ENCODE data around the gene RNF144A. TPM values are rescaled to one million over a fixed set of nuclear protein-coding genes. Genes with fewer than 3 reads are reported as not detected.

RNF144A gene
- total and polyA plus RNA-seq, 2 of the 13 experiments (the other 11 are each of a cell fraction or from before 2014, with no cell fraction given) = 13.9 to 16.5 TPM

DNA sequence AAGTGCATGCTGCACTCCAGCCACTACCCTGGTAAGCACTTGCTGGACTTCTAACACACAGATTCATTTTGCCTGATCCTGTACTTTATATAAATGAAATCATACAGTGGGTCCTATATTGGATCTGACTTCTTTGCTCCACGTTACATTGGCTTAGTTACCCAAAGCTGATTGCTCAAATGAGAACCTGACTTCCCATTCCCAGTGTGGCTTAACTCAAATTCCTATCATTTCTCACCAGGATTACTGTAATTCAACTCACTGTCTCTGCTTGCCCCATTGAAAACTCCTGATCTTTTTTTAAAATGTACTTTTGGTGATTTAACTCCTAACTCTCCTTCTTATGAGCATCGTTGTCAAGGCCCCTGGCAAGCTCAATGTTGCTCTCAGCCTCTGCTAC is 38.2 kb upstream of the RNF144A start (continued):
- no peak for TF ChIP-seq SNAPC4 (CRISPR knock-in tag; IDR thresholded peaks at IDR 0.05)
- TF ChIP-seq CENPBD1 (CRISPR knock-in tag; IDR thresholded peaks at IDR 0.05; ENCODE audit: borderline replicate concordance, low read depth) = no peak
- TF ChIP-seq ZNF253 (CRISPR knock-in tag; IDR thresholded peaks at IDR 0.05; ENCODE audit: borderline replicate concordance) = no peak
- TF ChIP-seq USF2 (IDR thresholded peaks at IDR 0.05; ENCODE audit: low read depth, low read length) = no peak
- TF ChIP-seq USF2 (CRISPR knock-in tag; IDR thresholded peaks at IDR 0.05; ENCODE audit: borderline replicate concordance) = no peak
- no peak for TF ChIP-seq ELF4 (CRISPR knock-in tag; IDR thresholded peaks at IDR 0.05; ENCODE audit: borderline replicate concordance)
- no peak for TF ChIP-seq SP2 (CRISPR knock-in tag; IDR thresholded peaks at IDR 0.05)
- no peak for TF ChIP-seq SATB2 (CRISPR knock-in tag; IDR thresholded peaks at IDR 0.05)
- TF ChIP-seq ZNF282 (IDR thresholded peaks at IDR 0.05; ENCODE audit: partially characterized antibody) = no peak

All from HepG2 (cell line).